Activated effector memory CD4-positive, alpha-beta T cell treated with Interleukin-2 at 50 U/mL for 16 hours (primary cell): Measurements from ENCODE around the gene RGMB.
A peak's percentile ranks its signal among the peaks of the same experiment; 100 is the strongest.

ENCODE experiments used
- DNase-seq: peaks from one replicate; pipeline ENCODE4 v3.0.0-alpha.2; 2020

The RGMB gene

GRCh38 chr5:98787131-98787719 is 13.8 kb downstream of the RGMB start:
- DNase-seq = no peak

- DNase-seq = no peak
These were observed 15.6 kb downstream of the RGMB start for GRCh38 chr5:98789029-98789428.

- no peak for DNase-seq
These were observed 17.6 kb downstream of the RGMB start for GRCh38 chr5:98791001-98791519.

- DNase-seq = no peak
These were observed 18.6 kb downstream of the RGMB start for GRCh38 chr5:98791898-98792580.

- no peak for DNase-seq
These were observed 19.8 kb downstream of the RGMB start for GRCh38 chr5:98793223-98793622.

GRCh38 chr5:98794001-98794400 is 20.5 kb downstream of the RGMB start:
- DNase-seq = no peak

- no peak for DNase-seq
These were observed 21.1 kb downstream of the RGMB start for GRCh38 chr5:98794414-98795080.

GRCh38 chr5:98795243-98795642 is 21.8 kb downstream of the RGMB start:
- DNase-seq = no peak

GRCh38 chr5:98796197-98796972 is 22.9 kb downstream of the RGMB start:
- DNase-seq = peak; percentile 6

GRCh38 chr5:98798371-98798770 is 24.9 kb downstream of the RGMB start:
- DNase-seq = no peak

- DNase-seq = no peak
These were observed 25.4 kb downstream of the RGMB start for GRCh38 chr5:98798847-98799246.

- DNase-seq = no peak
These were observed 30.6 kb downstream of the RGMB start for GRCh38 chr5:98804066-98804465.

GRCh38 chr5:98805070-98805469 is 31.6 kb downstream of the RGMB start:
- DNase-seq = no peak

- DNase-seq = no peak
These were observed 34.3 kb downstream of the RGMB start for GRCh38 chr5:98807806-98808205.

GRCh38 chr5:98810206-98810605 is 36.7 kb downstream of the RGMB start:
- DNase-seq = no peak

GRCh38 chr5:98813755-98814154 is 40.3 kb downstream of the RGMB start:
- no peak for DNase-seq

GRCh38 chr5:98816582-98817222 is 43.2 kb downstream of the RGMB start:
- DNase-seq = no peak

- no peak for DNase-seq
These were observed 52.3 kb downstream of the RGMB start for GRCh38 chr5:98825582-98826375.

GRCh38 chr5:98827161-98827560 is 53.7 kb downstream of the RGMB start:
- no peak for DNase-seq

GRCh38 chr5:98827588-98828284 is 54.3 kb downstream of the RGMB start:
- DNase-seq = no peak

GRCh38 chr5:98836175-98836574 is 62.7 kb downstream of the RGMB start:
- no peak for DNase-seq
